Heart right ventricle (tissue), 16 donors: ENCODE measurements around the gene RSPRY1. TPM values are rescaled to one million over a fixed set of nuclear protein-coding genes. Genes with fewer than 3 reads are reported as not detected.

Experiments
- ATAC-seq, 8 donors: fragments of 200-7000 bp; cut with Tn5 transposase; one replicate each; pipeline ENCODE4 v1.9.1; 2020; ENCODE audit warnings: mild to moderate bottlenecking in 8 of 8, moderate library complexity in 8 of 8, moderate number of reproducible peaks in 1 of 8
- DNase-seq, 2 donors: peaks; one replicate each; pipeline ENCODE4 v3.0.0-alpha.2; 2020
- H3K27ac ChIP-seq, 10 donors: fragments of 200-600 bp; sonication (generic) in 2 of 10; one replicate each; pipeline versions ENCODE4 v1.5.0 to v1.8.0; 2020 to 2022; ENCODE audit warnings: mild to moderate bottlenecking in 3 of 10
- H3K27me3 ChIP-seq, 7 donors: fragments of 200-600 bp; one replicate each; pipeline ENCODE4 v1.8.0; 2021 to 2022; ENCODE audit warnings: mild to moderate bottlenecking in 2 of 7
- H3K36me3 ChIP-seq, 9 donors: fragments of 200-600 bp; sonication (generic) in 1 of 9; one replicate each; pipeline versions ENCODE4 v1.5.0 to v1.8.0; 2020 to 2022; ENCODE audit warnings: mild to moderate bottlenecking in 2 of 9
- H3K4me1 ChIP-seq, 9 donors: fragments of 200-600 bp; sonication (generic) in 1 of 9; one replicate each; pipeline versions ENCODE4 v1.5.0 to v1.8.0; 2020 to 2022; ENCODE audit warnings: mild to moderate bottlenecking in 4 of 9
- H3K4me3 ChIP-seq, 10 donors: fragments of 200-600 bp; sonication (generic) in 2 of 10; one replicate each; pipeline versions ENCODE4 v1.5.0 to v1.8.0; 2020 to 2022; ENCODE audit warnings: mild to moderate bottlenecking in 7 of 10, moderate library complexity in 2 of 10
- H3K9me3 ChIP-seq, 11 donors: fragments of 200-600 bp in 10 of 11; sonication (generic) in 2 of 11; one replicate each; pipeline versions ENCODE4 v1.5.0 to v1.8.0; 2013 to 2022; ENCODE audit warnings: mild to moderate bottlenecking in 2 of 11, control low read depth in 1 of 11, moderate library complexity in 1 of 11
- WGBS, 2 donors: extraction: QIAGEN DNeasy Blood & Tissue Kit; methylation state at CpG; one replicate each; pipeline ENCODE4 v1.1.7; 2013; ENCODE audit warnings: inconsistent platforms in 1 of 2; 5-methylcytosine and 5-hydroxymethylcytosine counted together
- intact Hi-C, 10 donors: fragments of 100-400 bp; cut with DNase I; formaldehyde crosslinking; loops; one replicate each; pipeline versions ENCODE4 v1.11.1 to v1.14.2; 2022
- polyA plus RNA-seq, 2 donors: library from polyadenylated mRNA; stranded (reverse); fragments of 200-250 nt; gene quantifications; one replicate each; pipeline ENCODE4 v1.2.3, GENCODE V29; 2013
- total RNA-seq, 10 donors: library from RNA; stranded (reverse); fragmentation: NEBNext Ultra II Directional in 3 of 10; extraction: Animal tissue kit (Norgen Biotek cat#: 25700) in 3 of 10; gene quantifications; one replicate each; pipeline versions ENCODE4 v1.2.1 to v1.2.4, GENCODE V29; 2021 to 2023
- TF ChIP-seq, protein P1 (sequence below), 9 donors: fragments of 200-600 bp; sonication (generic) in 2 of 9; IDR thresholded peaks; one replicate each; pipeline versions ENCODE4 v1.5.0 to v1.8.0; 2021 to 2022; ENCODE audit warnings: antibody characterized with exemption in 9 of 9, mild to moderate bottlenecking in 5 of 9, moderate library complexity in 1 of 9
- donor health status: Arrhythmogenic right ventricular cardiomyopathy.
- donor health status: ischemic (EF 13 %, LVEDD 7.1; RV severe dilation, severe dysfunction).
- donor health status: healthy with polysubstance abuse.
- donor health status: DM: no; HTN: yes; CAD: no.
- donor health status: DM: no; HTN: no; CAD: no.
- donor health status: ischemic (EF 25% LVEDD 6.9; RV normal size, moderate dysfunction).
- donor health status: ischemic (EF 25% LVEDD 5.7; RV mildly dilated, moderate dysfunction).
- donor health status: healthy.
- donor health status: DM: yes; HTN: yes; CAD: no.
- donor health status: Ischemic cardiomyopathy.
- donor health status: ischemic (EF 35%, LVEDD 5.7; RV mildly dilated, moderate dysfunction).
- donor health status: nonischemic (EF 11% LVEDD 7.7; RV severe dilation, severe dysfunction).
- donor health status: DM: yes; HTN: yes; CAD: no.
- donor health status: PGD.
- donor health status: ischemic (EF 29% LVEDD 5.4; RV normal size, mild dysfunction).
- donor health status: nonischemic (EF 23%, LVEDD 6.1; RV moderate dilation, normal function).

The RSPRY1 gene
- total and polyA plus RNA-seq, 12 donors: 6.9 to 21.4 (median 16.9) TPM

DNA sequence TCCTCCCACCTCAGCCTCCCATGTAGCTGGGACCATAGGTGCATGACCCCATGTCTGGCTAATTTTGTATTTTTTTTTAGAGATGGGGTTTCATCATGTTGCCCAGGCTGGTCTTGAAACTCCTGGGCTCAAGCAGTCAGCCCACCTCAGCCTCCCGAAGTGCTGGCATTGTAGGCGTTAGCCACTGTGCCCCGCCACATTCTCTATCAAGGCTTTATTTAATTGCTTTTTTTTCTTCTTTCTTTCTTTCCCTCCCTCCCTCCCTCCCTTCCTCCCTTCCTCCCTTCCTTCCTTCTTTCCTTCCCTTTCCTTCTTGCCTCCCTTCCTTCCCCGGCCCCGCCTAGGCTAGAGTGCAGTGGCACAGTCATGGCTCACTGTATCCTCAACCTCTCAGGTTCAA is 23.7 kb downstream of the RSPRY1 start:
- DNase-seq: no peak
- Histone ChIP-seq H3K27ac (no peak overlapping the region), H3K36me3 (peaks cover 0 to 100% (median 64%) of the 10 kb centered on the region in 9 donors), H3K4me1 (peaks cover 0 to 4% (median 0%) of the 10 kb centered on the region in 9 donors), H3K9me3 (peaks cover 0 to 2% (median 0%) of the 10 kb centered on the region in 11 donors), H3K27me3 (no peaks in the 10 kb centered on the region), H3K4me3 (no peak overlapping the region)
- intact Hi-C loops: no loop called here
- TF ChIP-seq, protein P1, sequence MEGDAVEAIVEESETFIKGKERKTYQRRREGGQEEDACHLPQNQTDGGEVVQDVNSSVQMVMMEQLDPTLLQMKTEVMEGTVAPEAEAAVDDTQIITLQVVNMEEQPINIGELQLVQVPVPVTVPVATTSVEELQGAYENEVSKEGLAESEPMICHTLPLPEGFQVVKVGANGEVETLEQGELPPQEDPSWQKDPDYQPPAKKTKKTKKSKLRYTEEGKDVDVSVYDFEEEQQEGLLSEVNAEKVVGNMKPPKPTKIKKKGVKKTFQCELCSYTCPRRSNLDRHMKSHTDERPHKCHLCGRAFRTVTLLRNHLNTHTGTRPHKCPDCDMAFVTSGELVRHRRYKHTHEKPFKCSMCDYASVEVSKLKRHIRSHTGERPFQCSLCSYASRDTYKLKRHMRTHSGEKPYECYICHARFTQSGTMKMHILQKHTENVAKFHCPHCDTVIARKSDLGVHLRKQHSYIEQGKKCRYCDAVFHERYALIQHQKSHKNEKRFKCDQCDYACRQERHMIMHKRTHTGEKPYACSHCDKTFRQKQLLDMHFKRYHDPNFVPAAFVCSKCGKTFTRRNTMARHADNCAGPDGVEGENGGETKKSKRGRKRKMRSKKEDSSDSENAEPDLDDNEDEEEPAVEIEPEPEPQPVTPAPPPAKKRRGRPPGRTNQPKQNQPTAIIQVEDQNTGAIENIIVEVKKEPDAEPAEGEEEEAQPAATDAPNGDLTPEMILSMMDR (IDR thresholded peaks at IDR 0.05): no peak
- ATAC-seq: no peak
- WGBS, 2 donors: 97 to 98% methylated on average over 5 of the region's 5 CpGs

- H3K4me3 ChIP-seq: no peak overlapping the region
- ATAC-seq (no peak), DNase-seq (no peak)
- intact Hi-C loops: no loop called here
- H3K9me3 ChIP-seq: peaks cover 0 to 38% (median 23%) of the 10 kb centered on the region in 11 donors
- 96 to 100% methylated on average over 1 of the region's 1 CpG for WGBS, 2 donors
- H3K4me1 ChIP-seq: no peaks in the 10 kb centered on the region
- no peak overlapping the region for H3K27ac ChIP-seq
- peaks cover 8 to 100% (median 81%) of the 10 kb centered on the region in 9 donors for H3K36me3 ChIP-seq
- H3K27me3 ChIP-seq: no peaks in the 10 kb centered on the region
- TF ChIP-seq, protein P1 (IDR thresholded peaks at IDR 0.05): no peak
These were observed 27.3 kb downstream of the RSPRY1 start for GRCh38 chr16:57213462-57213861.

GRCh38 chr16:57216968-57217367 is 30.8 kb downstream of the RSPRY1 start:
- H3K27ac ChIP-seq: no peak overlapping the region
- no peak overlapping the region for H3K4me3 ChIP-seq
- TF ChIP-seq, protein P1 (IDR thresholded peaks at IDR 0.05): no peak
- no peaks in the 10 kb centered on the region for H3K27me3 ChIP-seq
- ATAC-seq (no peak), DNase-seq (no peak)
- H3K9me3 ChIP-seq: peaks cover 0 to 54% (median 27%) of the 10 kb centered on the region in 11 donors
- peaks cover 8 to 100% (median 88%) of the 10 kb centered on the region in 9 donors for H3K36me3 ChIP-seq
- no peaks in the 10 kb centered on the region for H3K4me1 ChIP-seq
- 85 to 88% methylated on average over 2 of the region's 2 CpGs for WGBS, 2 donors
- intact Hi-C loops: no loop called here

- TF ChIP-seq, protein P1 (IDR thresholded peaks at IDR 0.05): no peak
- Histone ChIP-seq H3K4me3 (no peak overlapping the region), H3K36me3 (peaks cover 0 to 100% (median 68%) of the 10 kb centered on the region in 9 donors), H3K27me3 (no peaks in the 10 kb centered on the region), H3K4me1 (no peaks in the 10 kb centered on the region), H3K27ac (no peak overlapping the region), H3K9me3 (peaks cover 0 to 21% (median 3%) of the 10 kb centered on the region in 11 donors)
- ATAC-seq (no peak), DNase-seq (no peak)
- WGBS, 2 donors: 89 to 95% methylated on average over 1 of the region's 1 CpG
- intact Hi-C loops: no loop called here
These were observed 36.9 kb downstream of the RSPRY1 start for GRCh38 chr16:57223057-57223456.
